IgD-negative memory B cell (primary cell): Measurements from ENCODE around the gene KSR1. TPM values are rescaled to one million over a fixed set of nuclear protein-coding genes. Genes with fewer than 3 reads are reported as not detected.

Experiments
- H3K27ac Mint-ChIP-seq, 3 donors: one replicate each; pipeline ENCODE4 v1.8.0; 2020 to 2022; ENCODE audit warnings: mild to moderate bottlenecking in 3 of 3, mixed read lengths in 3 of 3, moderate library complexity in 1 of 3
- H3K27me3 Mint-ChIP-seq: one replicate; pipeline ENCODE4 v1.8.0; 2021; ENCODE audit warnings: mixed read lengths
- H3K36me3 Mint-ChIP-seq: one replicate; pipeline ENCODE4 v1.8.0; 2020; ENCODE audit warnings: mild to moderate bottlenecking, mixed read lengths
- H3K4me1 Mint-ChIP-seq, 3 donors: one replicate each; pipeline ENCODE4 v1.8.0; 2020 to 2022; ENCODE audit warnings: mixed read lengths in 3 of 3, mild to moderate bottlenecking in 1 of 3
- H3K4me3 Mint-ChIP-seq, 4 donors: one replicate each; pipeline ENCODE4 v1.8.0; 2020 to 2022; ENCODE audit warnings: mild to moderate bottlenecking in 4 of 4, mixed read lengths in 4 of 4, moderate library complexity in 3 of 4
- H3K9me3 Mint-ChIP-seq, 3 donors: one replicate each; pipeline ENCODE4 v1.8.0; 2020 to 2021; ENCODE audit warnings: mixed read lengths in 3 of 3, mild to moderate bottlenecking in 1 of 3
- polyA plus RNA-seq: library from polyadenylated mRNA; unstranded; fragments of 300-500 nt; fragmentation: Illumina TruSeq; gene quantifications from one replicate; pipeline ENCODE4 v1.2.3, GENCODE V29; 2021

The KSR1 gene
- polyA plus RNA-seq, 1 donor from 2014 or later = 2.1 TPM

- Mint-ChIP-seq H3K4me3 (no peak overlapping the region), H3K4me1 (peaks cover 0 to 7% (median 0%) of the 10 kb centered on the region in 3 donors), H3K27me3 (no peaks in the 10 kb centered on the region), H3K9me3 (no peaks in the 10 kb centered on the region), H3K36me3 (peaks cover 9% of the 10 kb centered on the region), H3K27ac (no peak overlapping the region)
These were observed 147.1 kb downstream of the KSR1 start for GRCh38 chr17:27603421-27603770.

- no peaks in the 10 kb centered on the region for H3K27me3 Mint-ChIP-seq
These were observed 147.9 kb downstream of the KSR1 start for GRCh38 chr17:27603880-27604794.

GRCh38 chr17:27605409-27605808, 149.2 kb downstream of the KSR1 start:
- no peak overlapping the region for H3K4me3 Mint-ChIP-seq
- H3K27ac Mint-ChIP-seq = no peak overlapping the region
- no peaks in the 10 kb centered on the region for H3K9me3 Mint-ChIP-seq
- peaks cover 0 to 5% (median 0%) of the 10 kb centered on the region in 3 donors for H3K4me1 Mint-ChIP-seq
- H3K36me3 Mint-ChIP-seq = peaks cover 9% of the 10 kb centered on the region
- H3K27me3 Mint-ChIP-seq = no peaks in the 10 kb centered on the region

More at GRCh38 chr17:27603880-27604794, 147.9 kb downstream of the KSR1 start:
- Mint-ChIP-seq H3K4me1 (peaks cover 0 to 7% (median 0%) of the 10 kb centered on the region in 3 donors), H3K9me3 (no peaks in the 10 kb centered on the region), H3K4me3 (no peak overlapping the region), H3K36me3 (peaks cover 9% of the 10 kb centered on the region), H3K27ac (no peak overlapping the region)

- Mint-ChIP-seq H3K36me3 (peaks cover 13% of the 10 kb centered on the region), H3K27me3 (no peaks in the 10 kb centered on the region), H3K27ac (no peak overlapping the region), H3K4me3 (no peak overlapping the region), H3K4me1 (peaks cover 0 to 2% (median 0%) of the 10 kb centered on the region in 3 donors), H3K9me3 (no peaks in the 10 kb centered on the region)
These were observed 151.4 kb downstream of the KSR1 start for GRCh38 chr17:27607521-27608091.

- Mint-ChIP-seq H3K27me3 (no peaks in the 10 kb centered on the region), H3K4me3 (no peak overlapping the region), H3K9me3 (no peaks in the 10 kb centered on the region), H3K4me1 (no peaks in the 10 kb centered on the region), H3K36me3 (peaks cover 13% of the 10 kb centered on the region), H3K27ac (no peak overlapping the region)
These were observed 152.3 kb downstream of the KSR1 start for GRCh38 chr17:27608328-27609230.

DNA sequence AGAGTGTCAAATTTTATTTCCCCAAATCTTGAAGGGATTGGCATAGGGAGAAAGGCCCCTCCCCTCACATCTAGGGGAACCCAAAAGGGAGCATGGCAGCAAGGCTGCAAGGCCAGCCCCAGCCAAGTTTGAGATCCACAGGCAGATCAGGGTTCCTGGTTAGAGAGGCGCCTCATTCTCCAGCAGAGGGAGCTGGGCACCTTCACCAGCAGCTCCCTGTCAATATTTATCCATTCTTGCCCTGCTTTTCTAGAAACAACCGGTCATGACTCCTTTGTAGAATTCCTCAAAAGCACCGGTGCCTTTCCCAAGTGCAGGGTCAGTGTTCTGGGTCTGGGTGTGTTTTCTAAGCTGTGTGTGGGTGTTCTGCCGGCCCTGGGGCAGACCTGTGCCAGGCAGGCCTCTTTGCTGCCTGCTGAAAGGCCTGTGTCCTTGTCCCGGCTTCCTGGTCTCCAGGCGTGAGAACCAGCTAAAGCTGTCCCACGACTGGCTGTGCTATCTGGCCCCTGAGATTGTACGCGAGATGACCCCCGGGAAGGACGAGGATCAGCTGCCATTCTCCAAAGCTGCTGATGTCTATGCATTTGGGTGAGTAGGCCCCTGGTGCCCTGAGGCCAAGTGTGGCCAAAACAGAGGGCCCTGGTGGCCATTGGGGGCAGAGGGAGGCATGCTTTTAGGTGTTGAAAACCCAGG, 153.5 kb downstream of the KSR1 start:
- Mint-ChIP-seq H3K27me3 (no peaks in the 10 kb centered on the region), H3K4me1 (no peaks in the 10 kb centered on the region), H3K4me3 (no peak overlapping the region), H3K9me3 (no peaks in the 10 kb centered on the region), H3K36me3 (peaks cover 13% of the 10 kb centered on the region), H3K27ac (peak overlapping the region in 1 of 3 donors; percentile 80)

DNA sequence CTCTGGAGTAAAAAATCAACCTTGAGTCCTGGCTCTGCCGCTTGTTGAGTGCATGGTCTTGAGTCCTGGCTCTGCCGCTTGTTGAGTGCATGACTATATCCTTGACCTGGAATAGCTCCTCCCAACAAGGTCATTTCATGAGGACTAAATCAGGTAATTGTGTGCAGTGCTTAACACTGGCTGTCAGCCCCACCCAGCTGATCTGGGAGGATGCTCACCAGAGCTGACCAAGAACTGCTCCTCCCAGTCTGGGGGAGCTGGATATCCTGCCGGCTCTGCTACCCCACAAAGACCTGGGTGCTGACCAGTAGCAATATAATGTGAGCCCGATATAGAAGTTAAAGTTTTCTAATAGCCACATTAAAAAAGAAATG, 154.0 kb downstream of the KSR1 start:
- H3K4me1 Mint-ChIP-seq = no peaks in the 10 kb centered on the region
- H3K27me3 Mint-ChIP-seq = no peaks in the 10 kb centered on the region
- no peaks in the 10 kb centered on the region for H3K9me3 Mint-ChIP-seq
- H3K4me3 Mint-ChIP-seq = no peak overlapping the region
- H3K36me3 Mint-ChIP-seq = peaks cover 17% of the 10 kb centered on the region
- H3K27ac Mint-ChIP-seq = no peak overlapping the region

DNA sequence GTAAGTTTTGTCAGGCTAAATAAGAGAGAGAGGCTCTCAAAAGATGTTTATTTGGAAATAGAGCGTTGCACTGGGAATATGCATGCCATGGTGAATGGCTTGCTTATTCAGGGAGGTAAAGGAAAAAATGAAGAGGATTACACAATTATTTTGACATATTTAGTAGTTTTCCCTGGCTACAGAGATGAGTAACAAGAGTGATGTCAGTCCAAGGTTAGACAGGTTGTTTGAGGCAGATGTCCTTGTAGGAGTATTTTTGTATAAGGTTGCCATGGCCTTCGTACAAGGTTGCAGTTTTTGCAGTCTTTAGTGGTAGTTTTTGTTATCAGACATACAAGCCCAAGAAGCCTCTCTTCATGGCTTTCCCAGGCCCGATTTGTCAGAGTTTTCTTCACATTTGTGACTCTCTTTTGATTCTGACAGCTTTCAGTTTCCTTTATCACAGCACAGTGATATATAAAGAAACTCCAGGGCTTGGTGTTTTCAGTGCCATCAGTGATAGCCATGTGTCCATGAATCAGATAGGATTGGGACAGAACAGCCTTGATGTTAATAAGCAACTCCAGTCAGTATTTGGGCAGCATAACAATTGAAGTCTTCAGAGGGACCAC, 156.0 kb downstream of the KSR1 start:
- H3K4me3 Mint-ChIP-seq = no peak overlapping the region
- H3K9me3 Mint-ChIP-seq = no peaks in the 10 kb centered on the region
- no peak overlapping the region for H3K27ac Mint-ChIP-seq
- H3K27me3 Mint-ChIP-seq = no peaks in the 10 kb centered on the region
- H3K4me1 Mint-ChIP-seq = no peaks in the 10 kb centered on the region
- H3K36me3 Mint-ChIP-seq = peaks cover 13% of the 10 kb centered on the region

DNA sequence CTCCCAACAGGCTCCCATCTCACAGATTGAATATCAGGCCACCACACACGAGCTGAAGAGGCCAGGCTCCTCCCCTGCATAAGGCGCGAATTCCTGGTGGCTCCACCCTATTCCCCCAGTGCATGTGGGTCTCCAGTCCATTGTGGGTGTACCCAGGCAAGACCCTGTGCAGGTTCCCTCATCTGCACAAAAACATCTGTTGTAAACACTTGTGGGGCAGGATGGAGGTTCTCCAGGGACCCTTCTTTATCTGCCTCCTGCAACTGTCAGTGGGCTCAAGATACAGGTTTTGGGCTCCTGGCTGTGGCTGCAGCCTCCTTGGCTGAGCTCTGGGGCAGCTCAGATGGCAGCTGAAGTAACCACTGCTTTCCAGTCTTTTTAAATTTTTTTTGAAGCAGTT, 157.2 kb downstream of the KSR1 start:
- peaks cover 13% of the 10 kb centered on the region for H3K36me3 Mint-ChIP-seq
- H3K27me3 Mint-ChIP-seq = no peaks in the 10 kb centered on the region
- H3K27ac Mint-ChIP-seq = no peak overlapping the region
- H3K4me3 Mint-ChIP-seq = no peak overlapping the region
- H3K4me1 Mint-ChIP-seq = no peaks in the 10 kb centered on the region
- H3K9me3 Mint-ChIP-seq = no peaks in the 10 kb centered on the region

GRCh38 chr17:27615121-27615520, 158.9 kb downstream of the KSR1 start:
- H3K9me3 Mint-ChIP-seq = no peaks in the 10 kb centered on the region
- H3K36me3 Mint-ChIP-seq = peaks cover 13% of the 10 kb centered on the region
- no peaks in the 10 kb centered on the region for H3K27me3 Mint-ChIP-seq
- no peak overlapping the region for H3K4me3 Mint-ChIP-seq
- no peak overlapping the region for H3K27ac Mint-ChIP-seq
- H3K4me1 Mint-ChIP-seq = no peaks in the 10 kb centered on the region

DNA sequence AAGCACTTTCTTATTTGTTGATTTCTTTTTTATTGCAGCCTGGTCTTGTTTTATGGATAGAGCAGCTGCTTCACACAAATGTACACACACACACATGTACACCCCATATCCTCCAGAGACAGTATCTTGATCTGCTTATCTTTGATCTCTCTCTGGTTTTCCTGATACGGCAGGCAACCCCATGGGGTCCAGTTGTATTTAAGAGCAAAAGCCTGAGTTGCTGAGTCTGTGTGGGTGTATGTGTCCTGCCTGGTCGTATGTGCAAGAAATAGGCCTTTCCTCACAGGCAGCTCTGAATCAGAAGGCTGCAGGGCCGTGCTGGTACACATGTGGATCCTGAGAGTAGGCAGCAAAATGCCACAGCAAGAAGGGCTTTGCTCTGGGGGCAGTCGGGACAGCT, 160.2 kb downstream of the KSR1 start:
- H3K36me3 Mint-ChIP-seq = peaks cover 13% of the 10 kb centered on the region
- no peak overlapping the region for H3K4me3 Mint-ChIP-seq
- H3K27me3 Mint-ChIP-seq = no peaks in the 10 kb centered on the region
- no peaks in the 10 kb centered on the region for H3K4me1 Mint-ChIP-seq
- H3K9me3 Mint-ChIP-seq = no peaks in the 10 kb centered on the region
- H3K27ac Mint-ChIP-seq = no peak overlapping the region

DNA sequence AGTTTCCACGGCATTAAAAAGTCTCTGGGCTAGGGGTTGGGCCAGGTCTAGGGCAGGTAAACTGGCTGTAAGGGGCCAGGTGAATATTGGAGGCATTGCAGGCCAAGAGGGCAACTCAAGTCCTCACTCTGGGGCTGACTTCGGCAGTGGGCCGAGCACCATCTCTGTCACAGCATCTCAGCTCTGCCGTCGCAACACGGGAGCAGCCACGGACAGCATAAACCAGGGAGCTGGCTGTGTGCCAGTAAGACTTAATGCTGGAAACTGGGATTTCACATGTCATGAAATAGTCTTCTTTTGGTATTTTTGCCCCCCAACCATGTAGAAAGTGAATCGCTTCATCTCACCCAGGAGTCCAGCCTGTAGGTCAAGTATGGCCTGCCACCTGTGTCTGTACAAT, 162.2 kb downstream of the KSR1 start:
- no peaks in the 10 kb centered on the region for H3K9me3 Mint-ChIP-seq
- H3K36me3 Mint-ChIP-seq = peaks cover 12% of the 10 kb centered on the region
- no peak overlapping the region for H3K27ac Mint-ChIP-seq
- H3K4me3 Mint-ChIP-seq = no peak overlapping the region
- H3K4me1 Mint-ChIP-seq = peaks cover 0 to 1% (median 0%) of the 10 kb centered on the region in 3 donors
- no peaks in the 10 kb centered on the region for H3K27me3 Mint-ChIP-seq

DNA sequence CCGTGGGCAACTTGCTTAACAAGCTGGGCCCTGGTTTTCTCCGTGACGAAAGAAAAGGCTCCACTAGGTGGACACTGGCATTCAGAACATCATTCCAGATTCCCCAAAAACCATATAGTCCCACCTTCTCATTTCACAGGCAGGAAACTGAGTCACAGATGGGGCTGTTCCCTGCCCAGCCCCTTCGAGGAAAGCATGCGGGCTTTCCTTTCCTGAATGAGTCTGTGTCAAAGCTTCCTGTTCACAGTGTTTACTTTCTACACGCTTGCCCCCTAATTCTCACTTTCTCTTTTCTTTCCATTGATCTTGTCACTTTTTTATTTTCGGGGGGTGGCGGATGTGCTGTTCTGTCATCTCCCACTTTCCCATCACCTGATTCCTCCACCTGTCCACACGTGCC, 164.5 kb downstream of the KSR1 start:
- Mint-ChIP-seq H3K36me3 (peaks cover 9% of the 10 kb centered on the region), H3K9me3 (no peaks in the 10 kb centered on the region), H3K27ac (no peak overlapping the region), H3K27me3 (no peaks in the 10 kb centered on the region), H3K4me1 (peaks cover 0 to 1% (median 0%) of the 10 kb centered on the region in 3 donors), H3K4me3 (no peak overlapping the region)

- Mint-ChIP-seq H3K27me3 (no peaks in the 10 kb centered on the region), H3K4me1 (peaks cover 0 to 1% (median 0%) of the 10 kb centered on the region in 3 donors), H3K36me3 (peaks cover 7% of the 10 kb centered on the region), H3K27ac (no peak overlapping the region), H3K9me3 (peaks cover 0 to 2% (median 0%) of the 10 kb centered on the region in 3 donors), H3K4me3 (no peak overlapping the region)
These were observed 165.3 kb downstream of the KSR1 start for GRCh38 chr17:27621536-27621935.
